GM21423 (cell line): Measurements from ENCODE around the gene PPP6R3.

ENCODE experiments used
- ATAC-seq: cut with Tn5 transposase; IDR thresholded peaks from one replicate; pipeline ENCODE4 v1.9.1; 2021; ENCODE audit warnings: mild to moderate bottlenecking, moderate library complexity; ENCODE audit not compliant: unreplicated experiment

PPP6R3 gene, protein sequence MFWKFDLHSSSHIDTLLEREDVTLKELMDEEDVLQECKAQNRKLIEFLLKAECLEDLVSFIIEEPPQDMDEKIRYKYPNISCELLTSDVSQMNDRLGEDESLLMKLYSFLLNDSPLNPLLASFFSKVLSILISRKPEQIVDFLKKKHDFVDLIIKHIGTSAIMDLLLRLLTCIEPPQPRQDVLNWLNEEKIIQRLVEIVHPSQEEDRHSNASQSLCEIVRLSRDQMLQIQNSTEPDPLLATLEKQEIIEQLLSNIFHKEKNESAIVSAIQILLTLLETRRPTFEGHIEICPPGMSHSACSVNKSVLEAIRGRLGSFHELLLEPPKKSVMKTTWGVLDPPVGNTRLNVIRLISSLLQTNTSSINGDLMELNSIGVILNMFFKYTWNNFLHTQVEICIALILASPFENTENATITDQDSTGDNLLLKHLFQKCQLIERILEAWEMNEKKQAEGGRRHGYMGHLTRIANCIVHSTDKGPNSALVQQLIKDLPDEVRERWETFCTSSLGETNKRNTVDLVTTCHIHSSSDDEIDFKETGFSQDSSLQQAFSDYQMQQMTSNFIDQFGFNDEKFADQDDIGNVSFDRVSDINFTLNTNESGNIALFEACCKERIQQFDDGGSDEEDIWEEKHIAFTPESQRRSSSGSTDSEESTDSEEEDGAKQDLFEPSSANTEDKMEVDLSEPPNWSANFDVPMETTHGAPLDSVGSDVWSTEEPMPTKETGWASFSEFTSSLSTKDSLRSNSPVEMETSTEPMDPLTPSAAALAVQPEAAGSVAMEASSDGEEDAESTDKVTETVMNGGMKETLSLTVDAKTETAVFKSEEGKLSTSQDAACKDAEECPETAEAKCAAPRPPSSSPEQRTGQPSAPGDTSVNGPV

DNA sequence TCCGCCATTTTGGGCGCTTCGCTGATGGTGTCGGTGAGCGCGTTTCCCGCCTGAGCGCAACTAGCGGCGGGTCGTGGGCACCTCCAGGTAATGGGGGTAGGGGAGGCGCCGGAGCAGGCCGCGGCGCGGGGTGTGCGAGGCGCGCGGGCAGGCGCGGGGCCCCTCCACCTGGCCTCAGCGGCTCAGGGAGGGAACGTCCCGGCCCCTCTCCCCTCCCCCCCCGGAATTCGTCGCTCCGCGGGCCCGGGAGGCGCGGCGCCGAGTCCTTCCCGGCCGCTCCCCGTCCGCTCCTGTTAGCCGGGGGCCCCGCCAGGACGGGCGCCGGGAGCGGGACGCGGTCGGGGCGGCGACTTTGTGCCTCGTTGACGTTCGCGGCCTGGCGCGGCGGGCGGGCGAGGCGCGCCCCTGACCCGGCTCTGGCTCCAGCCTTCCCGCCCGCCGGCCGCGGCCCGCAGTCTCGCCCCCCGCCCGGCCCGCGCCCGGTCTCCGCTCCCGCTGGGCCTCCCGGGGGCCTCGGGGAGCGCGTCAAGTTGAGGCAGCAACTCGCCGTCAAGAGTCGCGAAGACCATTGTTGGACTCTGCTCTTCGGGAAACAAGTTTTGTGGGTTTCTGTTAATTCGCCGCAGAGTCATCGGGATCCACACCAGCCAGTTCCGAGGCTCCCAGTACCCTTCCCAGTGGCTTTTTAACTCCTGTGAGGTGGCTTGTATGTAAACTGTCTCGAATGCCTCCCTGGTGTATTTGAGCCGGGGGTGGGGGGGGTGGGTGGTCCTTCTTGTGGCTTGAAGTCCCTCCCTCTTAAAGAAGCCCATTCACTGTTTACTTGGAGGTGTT lies at the start of gene PPP6R3:
TSS of gene PPP6R3 (plus strand) at position 12 of the 834 bp plus-strand sequence. CDS start 76,913 bp downstream, outside the sequence.
- ATAC-seq, result peak; percentile 29

DNA sequence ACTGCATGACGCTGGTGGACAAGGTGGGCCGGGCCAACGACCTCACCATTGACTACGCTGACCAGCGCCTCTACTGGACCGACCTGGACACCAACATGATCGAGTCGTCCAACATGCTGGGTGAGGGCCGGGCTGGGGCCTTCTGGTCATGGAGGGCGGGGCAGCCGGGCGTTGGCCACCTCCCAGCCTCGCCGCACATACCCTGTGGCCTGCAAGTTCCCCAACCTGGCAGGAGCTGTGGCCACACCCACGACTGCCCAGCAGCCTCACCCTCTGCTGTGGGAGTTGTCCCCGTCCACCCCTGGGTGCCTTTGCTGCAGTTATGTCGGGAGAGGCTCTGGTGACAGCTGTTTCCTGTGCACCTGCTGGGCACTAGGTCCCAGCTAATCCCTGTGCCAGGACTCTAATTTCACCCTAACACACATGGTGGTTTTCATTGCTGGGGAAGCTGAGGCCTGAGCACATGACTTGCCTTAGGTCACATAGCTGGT lies 49.0 kb upstream of the PPP6R3 start:
- ATAC-seq, result no peak

DNA sequence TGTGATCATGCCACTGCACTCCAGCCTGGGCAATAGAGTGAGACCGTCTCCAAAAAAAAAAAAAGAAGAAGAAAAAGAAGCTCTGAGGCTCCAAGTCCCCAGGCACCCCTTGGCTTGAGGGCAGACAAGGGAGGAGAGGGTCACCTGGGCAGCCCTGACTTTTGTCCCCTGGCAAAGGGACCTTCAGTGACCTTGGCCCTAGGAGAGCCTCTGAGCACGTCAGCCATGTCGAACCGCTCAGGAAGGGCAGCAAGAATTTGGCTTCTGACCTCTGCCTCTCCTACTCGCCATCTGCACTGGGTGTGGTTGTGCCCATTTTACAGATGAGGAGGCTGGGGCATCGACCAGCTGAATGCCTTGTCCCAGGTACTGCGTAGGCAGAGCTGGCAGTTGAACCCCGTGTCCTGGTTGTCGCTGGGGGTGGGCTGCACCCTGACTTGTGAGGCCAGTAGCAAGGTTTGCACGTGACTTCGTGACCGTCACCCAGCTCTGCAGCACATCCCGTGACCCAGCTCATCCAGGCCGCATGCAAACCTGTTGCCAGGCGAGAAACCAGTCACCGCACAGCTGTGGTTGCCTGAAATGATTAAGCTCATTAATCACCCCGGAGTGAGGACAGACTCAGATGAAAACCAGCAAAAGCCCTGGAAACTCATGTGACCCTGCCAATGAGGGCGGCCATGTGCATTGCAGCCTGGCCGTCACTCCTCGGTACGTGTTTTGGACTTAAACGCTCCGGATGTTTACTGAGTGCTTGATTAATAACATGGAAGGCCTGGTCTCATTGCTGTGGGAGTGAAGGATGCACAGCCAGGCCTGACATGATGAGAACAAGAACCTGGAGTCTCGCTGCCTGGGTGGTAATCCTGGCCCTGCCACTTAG lies 47.7 kb upstream of the PPP6R3 start:
- no peak for ATAC-seq

DNA sequence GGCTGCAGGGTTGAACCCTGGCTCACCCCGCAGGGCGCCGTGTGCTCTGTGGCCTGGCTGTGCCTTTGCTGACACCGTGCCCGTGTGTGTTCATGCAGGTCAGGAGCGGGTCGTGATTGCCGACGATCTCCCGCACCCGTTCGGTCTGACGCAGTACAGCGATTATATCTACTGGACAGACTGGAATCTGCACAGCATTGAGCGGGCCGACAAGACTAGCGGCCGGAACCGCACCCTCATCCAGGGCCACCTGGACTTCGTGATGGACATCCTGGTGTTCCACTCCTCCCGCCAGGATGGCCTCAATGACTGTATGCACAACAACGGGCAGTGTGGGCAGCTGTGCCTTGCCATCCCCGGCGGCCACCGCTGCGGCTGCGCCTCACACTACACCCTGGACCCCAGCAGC lies 47.0 kb upstream of the PPP6R3 start:
- ATAC-seq, result no peak

DNA sequence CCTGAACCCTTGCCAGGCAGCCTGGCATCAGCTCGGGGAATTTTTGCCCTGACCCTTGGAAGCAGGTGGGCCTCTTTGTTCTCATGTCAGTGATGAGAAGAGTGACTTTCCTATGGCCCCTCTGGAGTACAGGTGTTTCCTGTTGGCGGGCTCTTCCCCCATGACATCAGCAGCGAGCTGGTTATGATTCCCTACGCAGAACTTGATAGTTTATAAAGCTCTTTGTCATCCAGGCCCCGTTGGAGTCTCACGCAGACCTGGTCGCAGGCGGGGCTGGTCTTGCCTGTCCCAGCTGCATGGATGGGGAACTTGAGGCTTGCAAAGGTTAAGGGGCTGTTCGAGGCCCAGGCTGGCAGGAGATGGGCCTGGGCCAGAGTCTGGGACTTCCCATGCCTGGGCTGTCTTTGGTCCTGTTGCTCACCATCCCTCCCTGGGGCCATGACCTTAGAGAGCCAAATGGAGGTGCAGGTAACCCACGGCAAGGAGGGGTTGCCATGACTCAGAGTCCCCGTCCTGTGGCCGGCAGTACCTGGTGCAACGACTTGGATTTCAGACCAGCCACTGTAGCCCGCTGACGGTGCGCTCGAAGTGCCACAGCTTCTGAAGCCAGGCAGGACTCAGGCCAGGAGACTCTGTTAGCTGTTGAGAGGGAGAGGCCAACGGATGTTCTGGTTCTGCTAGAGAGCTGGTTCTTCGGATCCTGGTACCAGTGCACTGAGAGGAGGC lies 45.9 kb upstream of the PPP6R3 start:
- ATAC-seq, result no peak

DNA sequence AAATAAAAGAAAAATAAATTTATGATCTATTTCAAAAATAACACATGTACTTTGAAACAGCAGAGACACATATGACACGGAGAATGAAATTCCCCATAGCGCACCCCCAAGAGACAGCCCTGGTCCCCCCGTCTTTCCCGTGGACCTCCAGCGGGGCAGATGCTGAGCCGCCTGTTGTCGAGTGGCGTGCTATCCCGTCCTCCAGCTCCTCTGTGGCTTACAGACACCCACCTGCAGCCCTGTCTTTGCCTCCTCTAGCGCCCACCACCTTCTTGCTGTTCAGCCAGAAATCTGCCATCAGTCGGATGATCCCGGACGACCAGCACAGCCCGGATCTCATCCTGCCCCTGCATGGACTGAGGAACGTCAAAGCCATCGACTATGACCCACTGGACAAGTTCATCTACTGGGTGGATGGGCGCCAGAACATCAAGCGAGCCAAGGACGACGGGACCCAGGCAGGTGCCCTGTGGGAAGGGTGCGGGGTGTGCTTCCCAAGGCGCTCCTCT lies 44.4 kb upstream of the PPP6R3 start:
- no peak for ATAC-seq

DNA sequence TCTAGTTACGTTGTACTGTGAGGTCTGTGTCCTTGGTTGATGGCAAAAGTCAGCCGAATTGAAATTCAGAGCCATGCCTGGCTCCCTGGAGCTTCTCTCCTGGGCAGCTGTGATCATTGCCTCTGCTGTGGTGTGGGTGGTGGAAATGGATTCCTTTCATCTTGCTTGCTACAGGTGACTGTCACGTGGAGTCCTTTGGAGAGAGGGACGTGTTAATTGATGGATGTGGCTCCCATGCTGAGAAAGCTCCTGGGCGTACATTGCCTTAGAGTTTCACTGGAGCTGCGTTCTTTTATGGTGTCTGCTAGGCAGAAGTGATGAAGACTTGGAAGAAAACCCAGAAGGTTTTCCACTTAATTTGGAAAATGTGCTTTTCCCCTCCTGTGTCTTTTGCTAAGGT lies 41.9 kb upstream of the PPP6R3 start:
- ATAC-seq, result no peak

DNA sequence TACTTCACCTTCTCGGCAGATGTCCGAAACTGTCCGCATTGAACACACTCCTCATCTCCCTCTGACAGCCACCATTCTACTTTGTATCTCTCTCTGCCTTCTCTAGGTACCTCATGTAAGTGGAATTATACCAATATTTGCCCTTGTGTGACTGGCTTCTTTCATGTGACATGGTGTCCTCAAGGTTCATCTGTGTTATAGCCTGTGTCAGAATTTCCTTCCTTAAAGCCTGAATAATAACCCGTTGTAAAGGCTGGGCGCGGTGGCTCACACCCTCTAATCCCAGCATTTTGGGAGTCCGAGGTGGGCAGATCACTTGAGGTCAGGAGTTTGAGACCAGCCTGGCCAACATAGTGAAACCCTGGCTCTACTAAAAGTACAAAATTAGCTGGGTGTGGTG lies 40.4 kb upstream of the PPP6R3 start:
- no peak for ATAC-seq

DNA sequence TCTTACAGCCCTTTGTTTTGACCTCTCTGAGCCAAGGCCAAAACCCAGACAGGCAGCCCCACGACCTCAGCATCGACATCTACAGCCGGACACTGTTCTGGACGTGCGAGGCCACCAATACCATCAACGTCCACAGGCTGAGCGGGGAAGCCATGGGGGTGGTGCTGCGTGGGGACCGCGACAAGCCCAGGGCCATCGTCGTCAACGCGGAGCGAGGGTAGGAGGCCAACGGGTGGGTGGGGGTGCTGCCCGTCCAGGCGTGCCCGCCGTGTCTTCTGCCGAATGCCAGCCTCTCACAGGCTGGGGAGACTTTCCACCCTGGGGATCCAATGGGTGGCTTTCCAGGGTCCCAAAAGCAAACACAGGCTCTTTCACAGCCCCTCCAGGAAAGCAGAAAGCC lies 37.1 kb upstream of the PPP6R3 start:
- ATAC-seq, result no peak

DNA sequence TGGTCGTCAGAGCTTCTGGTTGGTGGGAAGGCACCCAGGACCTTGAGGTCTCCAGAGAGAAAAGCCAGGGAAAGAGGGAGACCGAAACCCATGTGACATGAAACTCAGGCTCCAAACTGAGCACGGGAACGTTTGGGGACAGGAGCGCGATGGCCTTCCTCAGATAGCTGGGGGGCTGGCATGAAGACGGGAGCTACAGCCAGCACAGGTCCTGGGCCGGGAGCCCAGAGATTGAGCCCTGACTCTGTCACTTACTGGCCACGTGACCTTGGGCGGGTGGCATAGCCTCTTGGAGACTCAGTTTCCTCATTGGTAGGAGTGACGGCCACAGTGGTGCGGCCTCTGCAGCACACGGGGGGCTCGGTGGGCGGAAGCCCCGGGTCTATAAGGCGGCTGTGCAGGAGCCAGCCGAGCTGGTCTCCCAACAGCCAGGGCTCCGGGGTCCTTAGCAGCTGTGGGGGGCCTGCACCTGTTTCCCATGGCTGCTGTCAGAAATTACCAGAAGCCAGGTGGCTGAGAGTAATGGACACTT lies 36.4 kb upstream of the PPP6R3 start:
- ATAC-seq, result no peak

DNA sequence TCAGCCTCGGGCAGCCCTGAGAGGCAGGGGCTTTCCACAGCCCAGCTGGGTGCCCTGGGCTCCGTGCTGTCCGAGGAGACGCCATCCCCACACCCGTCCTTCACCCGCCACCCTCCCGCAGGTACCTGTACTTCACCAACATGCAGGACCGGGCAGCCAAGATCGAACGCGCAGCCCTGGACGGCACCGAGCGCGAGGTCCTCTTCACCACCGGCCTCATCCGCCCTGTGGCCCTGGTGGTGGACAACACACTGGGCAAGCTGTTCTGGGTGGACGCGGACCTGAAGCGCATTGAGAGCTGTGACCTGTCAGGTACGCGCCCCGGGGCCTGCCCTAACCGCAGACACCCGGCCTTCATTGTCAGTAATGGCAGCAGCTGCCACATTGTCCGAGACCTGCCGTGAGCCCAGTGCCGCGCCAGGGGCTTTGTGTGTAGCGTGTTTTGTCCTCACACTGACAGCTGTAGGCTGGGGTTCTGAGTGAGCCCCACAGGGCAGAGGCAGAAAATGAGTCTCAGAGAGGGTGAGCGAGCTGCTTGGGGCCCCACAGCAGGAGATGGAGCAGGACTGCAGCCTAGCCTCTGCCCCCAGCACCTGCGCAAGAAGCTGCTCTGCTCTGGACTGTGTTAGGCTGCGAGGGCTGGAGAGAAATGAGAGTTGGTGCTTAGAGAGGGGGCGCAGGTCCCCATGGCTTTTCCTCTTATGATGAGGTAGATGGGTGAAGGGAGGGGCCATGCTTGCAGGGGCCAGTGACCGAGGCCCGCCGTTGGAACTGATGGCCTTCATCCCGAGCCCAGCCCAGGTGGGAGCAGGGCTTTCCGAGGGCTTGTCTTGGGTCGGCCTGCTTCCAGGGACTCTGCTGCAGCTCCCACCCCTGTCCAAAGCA lies 35.3 kb upstream of the PPP6R3 start:
- no peak for ATAC-seq

DNA sequence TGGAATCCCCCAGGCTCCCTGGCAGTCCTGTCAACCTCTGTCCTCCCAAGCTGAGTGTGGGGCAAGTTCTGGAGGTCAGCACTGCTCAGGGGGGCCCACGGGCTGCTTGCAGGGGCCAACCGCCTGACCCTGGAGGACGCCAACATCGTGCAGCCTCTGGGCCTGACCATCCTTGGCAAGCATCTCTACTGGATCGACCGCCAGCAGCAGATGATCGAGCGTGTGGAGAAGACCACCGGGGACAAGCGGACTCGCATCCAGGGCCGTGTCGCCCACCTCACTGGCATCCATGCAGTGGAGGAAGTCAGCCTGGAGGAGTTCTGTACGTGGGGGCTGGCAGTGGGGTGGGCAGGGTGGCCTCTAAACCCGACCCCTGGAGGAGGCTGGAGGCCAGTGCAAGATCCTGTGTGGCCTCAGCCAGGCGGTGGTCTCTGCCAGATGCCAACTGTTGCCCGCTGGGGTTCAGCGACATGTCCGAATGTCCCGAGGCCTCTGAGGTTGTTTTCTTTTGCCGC lies 34.6 kb upstream of the PPP6R3 start:
- ATAC-seq, result no peak

DNA sequence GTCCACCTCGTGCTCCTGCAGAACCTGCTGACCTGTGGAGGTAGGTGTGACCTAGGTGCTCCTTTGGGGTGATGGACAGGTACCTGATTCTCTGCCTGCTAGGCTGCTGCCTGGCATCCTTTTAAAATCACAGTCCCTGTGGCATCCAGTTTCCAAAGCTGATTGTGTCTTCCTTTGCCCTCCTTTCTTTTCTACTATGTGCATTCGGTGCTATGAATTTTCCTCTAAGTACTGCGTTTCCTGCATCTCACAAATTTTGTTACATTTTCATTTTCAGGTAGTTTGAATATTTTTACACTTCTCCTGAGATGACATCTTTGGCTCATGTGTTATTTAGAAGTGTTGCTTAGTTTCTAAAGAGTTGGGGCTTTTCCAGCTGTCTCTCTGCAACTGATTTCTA lies 30.9 kb upstream of the PPP6R3 start:
- no peak for ATAC-seq

DNA sequence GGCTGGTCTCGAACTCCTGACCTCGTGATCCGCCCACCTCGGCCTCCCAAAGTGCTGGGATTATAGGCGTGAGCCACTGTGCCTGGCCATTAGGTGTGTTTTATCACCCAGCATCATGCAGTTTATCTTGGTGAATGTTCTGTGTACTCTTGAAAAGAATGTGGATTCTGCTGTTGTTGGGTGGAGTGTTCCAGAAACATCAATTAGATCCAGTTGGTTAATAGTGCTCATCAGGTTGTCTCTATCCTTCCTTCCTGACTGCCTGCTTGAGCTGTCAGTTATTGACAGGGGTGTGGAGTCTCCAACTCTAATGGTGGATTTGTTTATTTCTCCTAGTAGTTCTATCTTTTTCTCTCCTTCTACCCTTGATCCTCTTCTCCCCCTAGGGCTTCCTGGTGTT lies 30.2 kb upstream of the PPP6R3 start:
- ATAC-seq, result no peak

DNA sequence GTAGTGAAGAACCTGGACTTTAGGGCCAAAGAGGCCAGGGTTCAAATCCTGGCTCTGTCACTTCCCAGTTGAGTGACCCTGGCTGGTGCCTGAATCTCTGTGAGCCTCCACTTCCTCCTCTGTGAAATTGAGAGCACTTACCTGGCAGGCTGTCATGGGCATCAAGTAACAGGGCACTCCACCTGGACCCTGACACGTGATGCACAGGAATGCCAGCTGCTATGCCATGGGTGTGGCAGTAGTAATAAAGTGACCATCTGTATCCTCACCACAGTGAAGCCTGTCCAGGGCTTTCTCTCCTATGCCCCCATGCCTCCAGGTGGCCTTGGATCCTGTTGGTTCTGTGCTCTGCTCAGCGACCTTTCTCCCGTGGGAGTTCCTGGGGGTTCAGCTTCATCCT lies 29.8 kb upstream of the PPP6R3 start:
- no peak for ATAC-seq

DNA sequence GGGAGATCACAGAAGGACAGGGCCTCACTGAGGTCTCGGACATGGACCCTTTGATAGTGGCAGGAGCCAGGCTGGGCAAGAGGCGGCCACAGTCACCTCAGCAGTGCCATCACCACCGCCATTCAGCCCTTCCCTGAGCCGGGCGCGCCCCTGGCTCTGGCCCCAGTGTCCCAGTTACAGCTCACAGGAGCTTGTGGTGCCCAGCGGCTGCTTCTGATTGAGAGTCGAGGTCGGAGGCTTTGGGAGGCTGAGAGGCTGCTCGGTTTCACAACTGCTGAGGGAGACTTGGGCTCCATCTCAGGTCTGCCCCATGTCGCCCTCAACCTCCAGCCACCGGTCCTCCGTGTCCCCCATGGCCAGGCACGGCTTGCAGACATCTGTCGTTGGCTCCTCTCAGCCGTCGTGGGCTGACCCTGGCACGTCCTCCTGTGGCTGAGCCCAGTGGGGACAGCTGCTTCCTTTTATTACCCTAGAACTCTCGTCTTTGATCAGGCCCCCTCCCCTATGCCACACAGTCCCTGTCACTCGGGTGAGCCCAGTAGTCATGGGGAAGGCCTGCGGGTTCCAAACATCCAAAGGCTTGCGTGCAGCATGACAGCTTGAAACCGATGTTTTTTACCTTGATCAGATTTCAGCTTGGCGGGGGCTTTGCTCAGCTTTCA lies 28.4 kb upstream of the PPP6R3 start:
- no peak for ATAC-seq

DNA sequence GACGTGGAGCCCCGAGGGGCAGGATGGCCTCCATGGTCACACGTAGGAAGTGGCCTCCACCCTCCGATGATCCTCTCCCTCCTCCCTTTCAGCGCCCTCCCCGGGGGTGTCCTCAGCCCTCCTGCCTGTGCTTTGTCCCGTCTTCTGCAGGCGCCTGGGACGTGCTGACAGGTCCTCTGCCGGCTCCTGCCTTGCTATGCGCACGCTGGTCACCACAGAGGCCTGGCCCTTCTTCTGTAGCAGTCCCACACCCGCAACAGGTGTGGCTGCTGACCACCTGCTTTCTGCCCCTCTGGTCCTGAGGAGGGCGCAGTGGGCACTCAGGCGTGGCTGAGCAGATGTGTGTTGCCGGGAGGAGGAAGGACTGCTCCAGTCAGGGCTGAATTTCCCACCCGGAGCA lies 27.7 kb upstream of the PPP6R3 start:
- ATAC-seq, result no peak
